NCI-H524 (cell line): ENCODE data around the gene NKX2-1.
"Not testable (repeated sequence)": the region's sequence is repeated elsewhere in the genome, so short reads cannot be mapped to it uniquely, and the experiment has no call there.

Source experiments
- DNase-seq, 2 experiments: peaks; one replicate each; lab custom pipeline; 2025; lab: John Stamatoyannopoulos, UW

NKX2-1 gene

GRCh38 chr14:36505892-36506731 lies 13.9 kb downstream of the NKX2-1 start:
- DNase-seq, result peak; percentile 86 to 93

GRCh38 chr14:36505181-36505815 lies 14.7 kb downstream of the NKX2-1 start:
- DNase-seq, result peak; percentile 61 to 62

- DNase-seq, result peak; percentile 68 to 74
Observed at GRCh38 chr14:36504771-36505175, 15.3 kb downstream of the NKX2-1 start.

GRCh38 chr14:36503771-36504741 lies 16.0 kb downstream of the NKX2-1 start:
- DNase-seq, result peak; percentile 67 to 68

DNA sequence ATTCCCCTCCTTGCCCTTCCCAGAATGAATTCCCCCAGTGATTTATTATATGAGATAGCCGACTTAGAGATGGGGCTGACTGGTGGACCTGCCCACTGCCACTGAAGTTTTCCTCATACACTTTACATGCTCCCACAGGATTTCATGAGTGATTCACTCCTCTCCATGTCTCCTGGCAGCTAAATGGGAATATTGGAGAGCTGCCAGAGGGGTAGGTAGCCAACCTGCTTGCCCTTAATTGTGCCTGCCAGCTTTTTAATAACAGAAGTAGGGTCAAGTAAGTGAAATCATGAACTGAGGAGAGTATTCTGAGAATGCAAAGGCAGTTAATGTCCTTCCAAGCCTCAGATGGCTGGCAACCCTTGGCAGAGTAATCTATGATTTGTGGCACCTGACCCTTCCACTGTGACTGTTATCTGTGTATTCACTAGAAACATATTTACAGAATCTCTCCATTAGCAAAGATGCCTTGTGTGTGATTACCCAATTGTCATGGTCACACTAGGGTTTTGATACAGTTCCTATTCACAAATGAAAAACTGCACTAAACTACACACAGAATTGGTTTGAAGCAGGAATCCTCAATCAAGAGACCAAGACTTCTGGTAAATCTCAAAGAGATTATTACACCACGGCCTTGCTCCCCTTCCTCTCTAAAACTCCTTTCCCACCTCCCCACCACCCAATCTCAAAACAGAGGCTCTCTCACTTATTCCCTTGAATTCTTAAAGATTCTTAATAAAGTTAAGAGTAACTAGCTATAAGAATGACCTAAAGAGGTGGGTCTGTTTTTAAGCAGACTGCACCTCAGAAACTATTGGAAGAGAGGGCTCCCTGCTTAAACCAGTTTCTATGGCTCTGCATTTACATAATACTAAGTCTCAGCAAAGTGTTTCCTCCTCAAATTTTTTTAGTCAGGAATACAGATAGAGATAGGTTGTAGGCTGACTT lies 17.2 kb downstream of the NKX2-1 start:
- peak; percentile 98 to 99 for DNase-seq

- peak; percentile 74 to 89 for DNase-seq
Observed at GRCh38 chr14:36498938-36499337, 21.1 kb downstream of the NKX2-1 start.

- DNase-seq, result peak in 1 of 2 experiments; percentile 53
Observed at GRCh38 chr14:36496346-36496745, 23.7 kb downstream of the NKX2-1 start.

DNA sequence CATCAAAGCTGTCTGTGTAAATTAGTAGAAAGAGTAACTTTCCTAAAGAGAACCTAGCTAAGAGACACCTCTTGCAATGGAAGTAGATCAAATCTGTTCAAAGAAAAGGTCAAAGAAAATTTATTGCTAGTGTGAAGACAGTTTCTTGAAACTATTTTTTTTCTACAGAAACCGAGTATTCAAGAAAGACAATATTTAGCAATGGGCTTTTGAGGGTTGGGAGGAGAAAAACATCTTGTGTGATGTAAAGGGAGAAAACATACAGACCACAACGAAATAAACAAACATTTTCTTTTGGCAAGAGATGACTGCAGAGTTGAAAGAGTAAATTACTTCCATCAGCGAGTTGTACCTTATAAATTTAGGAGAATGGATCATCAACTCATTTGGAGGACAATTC lies 24.4 kb downstream of the NKX2-1 start:
- DNase-seq, result peak; percentile 45 to 62

DNA sequence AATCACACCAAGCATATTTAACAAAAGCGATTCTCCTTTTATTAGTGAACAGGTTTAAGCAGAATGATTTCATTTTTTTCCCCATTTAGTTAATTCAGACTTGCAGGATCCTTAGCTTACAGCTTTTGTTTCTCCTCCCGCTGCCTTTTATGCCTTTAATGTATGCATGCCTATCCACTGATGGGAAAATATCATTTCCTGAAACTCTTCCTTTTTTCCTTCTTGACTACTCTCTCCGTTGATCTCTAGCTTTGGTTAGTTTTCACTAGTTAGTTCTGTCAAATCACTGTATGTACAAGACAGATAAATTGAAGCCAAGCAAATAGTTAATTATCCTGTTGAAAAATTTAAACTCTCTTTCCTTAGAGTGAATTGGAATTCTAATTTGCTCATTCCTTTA lies 26.3 kb downstream of the NKX2-1 start:
- DNase-seq, result peak; percentile 45 to 77

DNA sequence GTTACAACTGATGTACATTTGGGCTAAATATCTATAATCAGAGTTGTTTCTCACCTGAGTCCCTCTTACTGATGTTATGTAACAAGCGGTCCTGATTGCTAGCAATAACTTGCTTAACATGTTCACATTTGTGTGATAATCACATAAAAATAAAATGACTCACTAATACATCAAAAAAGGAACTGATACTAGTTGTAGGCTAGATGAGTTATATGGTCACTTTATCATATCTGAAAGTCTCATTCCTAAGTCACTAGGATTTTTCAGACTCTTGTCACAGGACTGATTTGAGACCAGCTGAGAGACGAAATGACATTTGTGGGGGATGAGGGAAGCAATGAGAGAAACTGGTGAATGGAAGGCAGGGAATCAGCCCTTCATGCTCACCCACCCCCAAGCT lies 34.3 kb downstream of the NKX2-1 start:
- no peak for DNase-seq

DNA sequence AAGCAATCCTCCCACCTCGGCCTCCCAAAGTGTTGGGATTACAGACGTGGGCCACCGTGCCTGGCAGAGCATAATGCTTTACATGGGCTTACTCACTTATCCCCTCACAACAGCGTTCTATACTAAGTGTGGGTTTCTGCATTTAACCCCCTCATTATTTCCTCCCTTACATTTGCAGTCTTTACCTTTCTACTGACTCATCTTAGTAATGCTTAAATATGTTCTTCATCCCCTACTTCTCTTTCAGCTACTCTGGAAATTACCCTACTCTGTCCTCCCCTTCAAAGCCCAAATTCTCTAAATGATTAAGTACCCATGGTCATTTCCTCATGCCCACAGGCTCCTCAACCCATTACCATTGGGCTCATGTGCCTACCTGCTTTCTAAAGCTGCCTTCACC lies 40.7 kb downstream of the NKX2-1 start:
- DNase-seq, result no peak

DNA sequence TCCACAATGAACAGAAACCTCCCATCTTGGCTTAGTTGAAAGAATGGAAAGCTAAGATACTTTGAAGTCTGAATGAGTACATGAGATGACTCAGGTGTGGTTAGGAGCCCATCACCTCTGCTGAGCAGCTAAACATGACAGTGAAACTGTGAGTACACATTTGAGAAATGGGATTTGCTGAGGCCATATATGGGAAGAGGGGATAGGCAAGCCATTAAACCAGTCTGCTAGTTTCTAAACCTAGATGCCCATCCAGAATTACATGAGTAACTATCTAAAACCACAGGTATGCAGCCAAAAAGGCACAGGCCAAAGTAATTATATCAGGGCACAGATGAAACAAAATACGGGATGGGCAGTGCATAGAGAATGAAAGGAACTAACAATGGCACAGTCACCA lies 41.2 kb downstream of the NKX2-1 start:
- no peak for DNase-seq

GRCh38 chr14:36477266-36477665 lies 42.8 kb downstream of the NKX2-1 start:
- peak; percentile 53 to 78 for DNase-seq

- not testable (repeated sequence) for DNase-seq
Observed at GRCh38 chr14:36476061-36476460, 44.0 kb downstream of the NKX2-1 start.

- DNase-seq, result no peak
Observed at GRCh38 chr14:36474593-36474992, 45.4 kb downstream of the NKX2-1 start.

DNA sequence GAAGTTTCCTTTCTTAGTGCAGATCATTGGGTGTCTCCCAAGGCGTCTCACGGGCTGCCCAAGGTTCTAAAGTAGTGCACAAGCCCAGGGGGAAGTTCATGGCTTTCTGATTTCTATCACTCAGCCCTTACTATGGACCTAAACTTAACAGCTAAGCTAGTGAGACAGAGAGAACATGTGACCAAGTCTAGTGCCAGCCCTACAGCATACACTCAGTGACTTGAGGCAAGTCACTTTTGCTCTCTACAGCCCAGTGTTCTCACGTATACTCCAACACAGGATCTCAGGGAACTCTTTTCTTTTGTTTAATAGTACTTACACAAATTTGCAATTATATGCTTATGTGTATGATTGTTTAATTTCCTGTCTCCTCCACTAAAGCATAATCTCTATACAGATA lies 48.6 kb downstream of the NKX2-1 start:
- no peak for DNase-seq

DNA sequence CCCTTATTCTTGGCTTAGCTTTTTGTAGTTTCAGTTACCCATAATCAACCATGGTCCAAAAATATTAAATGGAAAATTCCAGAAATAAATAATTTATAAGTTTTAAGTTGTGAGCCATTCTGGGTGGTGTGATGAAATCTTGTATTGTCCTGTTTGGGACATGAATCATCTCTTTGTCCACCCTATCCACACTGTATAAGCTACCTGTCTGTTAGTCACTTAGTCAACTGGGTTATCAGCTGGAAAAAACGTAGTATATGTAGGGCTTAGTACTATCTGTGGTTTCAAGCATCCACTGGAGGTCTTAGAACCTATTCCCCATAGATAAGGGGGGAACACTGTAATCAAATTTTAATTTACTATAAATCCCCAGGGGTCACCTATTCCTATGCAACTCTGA lies 52.7 kb downstream of the NKX2-1 start:
- no peak for DNase-seq
